ENCODE results near the gene ARMCX5.

Gene ARMCX5

DNA sequence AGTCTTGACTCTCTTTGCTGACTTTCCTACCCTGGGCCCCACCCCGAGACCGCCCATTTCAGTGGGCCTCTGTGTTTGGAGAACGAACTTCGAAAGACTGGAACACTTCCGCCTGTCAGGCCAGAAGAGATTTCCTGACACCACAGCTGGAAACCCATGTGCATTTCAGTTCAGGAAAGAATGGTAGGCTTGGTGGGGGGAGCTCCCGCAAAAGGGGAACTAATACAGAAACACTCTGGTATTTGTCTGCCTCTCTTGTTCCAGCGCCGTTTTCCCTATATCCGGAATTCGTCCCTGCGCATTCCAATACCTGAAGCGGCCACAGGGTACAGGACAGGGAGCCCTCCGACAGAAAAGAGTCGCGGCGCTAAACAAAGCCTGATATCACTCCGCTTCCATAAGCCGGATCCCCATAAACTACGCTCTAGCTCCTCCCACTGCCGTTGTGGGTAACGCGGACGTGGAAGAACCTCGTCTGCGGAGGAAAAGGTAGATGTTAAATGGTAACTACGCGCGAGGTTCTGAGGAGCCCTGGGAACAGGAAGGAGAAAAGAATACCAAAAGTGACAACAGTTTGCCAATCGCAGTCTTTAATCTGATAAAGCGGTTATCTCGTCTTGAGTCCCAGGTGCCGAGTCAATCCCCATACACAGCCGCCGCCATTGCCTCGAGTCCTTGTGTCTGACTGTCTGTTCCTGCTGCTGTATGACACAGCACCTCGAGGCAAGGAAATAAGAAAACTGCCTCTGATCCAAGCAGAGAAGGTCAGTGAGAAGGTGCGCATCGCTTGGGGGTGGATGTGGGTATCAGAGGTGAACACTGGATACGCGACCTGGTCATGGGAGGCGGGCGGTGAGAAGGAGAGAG is at the start of gene ARMCX5:
TSS of gene ARMCX5 (plus strand) at position 432 of the 867 bp plus-strand sequence. CDS start 2,627 bp downstream, outside the sequence.
- H3K27me3 ChIP-seq (ENCODE audit: control insufficient read depth, insufficient read depth, low read length) = peaks cover 3% of the 10 kb centered on the region
- peak within 1 kb of the TSS; percentile 67 for H3K4me3 ChIP-seq (ENCODE audit: low read length)
- H3K27ac ChIP-seq (ENCODE audit: low read depth, low read length) = peak within 1 kb of the TSS; percentile 75
- H3K36me3 ChIP-seq (ENCODE audit: control insufficient read depth, insufficient read depth, low read length) = no peaks in the 10 kb centered on the region
- peak within 1 kb of the TSS; percentile 54 for H3K9ac ChIP-seq (ENCODE audit: low read length)
- no peaks in the 10 kb centered on the region for H3K4me1 ChIP-seq (ENCODE audit: control insufficient read depth, insufficient read depth, low read length)

DNA sequence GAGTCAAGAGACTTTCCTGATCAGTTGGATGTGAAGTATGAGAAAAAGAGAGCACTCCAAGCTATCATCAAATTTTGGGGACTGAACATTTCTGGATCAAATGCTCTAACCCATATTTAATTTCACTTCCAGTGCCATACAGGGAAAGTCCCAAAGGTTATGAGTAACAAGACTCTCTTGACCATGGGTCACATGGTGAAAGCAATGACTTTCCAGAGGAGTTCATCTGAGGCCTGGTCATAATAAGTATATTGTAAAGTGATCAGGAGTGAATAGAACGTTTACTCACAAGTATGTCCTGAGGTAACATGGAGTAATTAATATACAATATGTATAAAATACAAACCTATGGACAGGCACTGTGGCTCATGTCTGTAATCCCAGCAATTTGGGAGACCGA is 40.7 kb upstream of the ARMCX5 start:
- no peaks in the 10 kb centered on the region for H3K4me1 ChIP-seq (ENCODE audit: control insufficient read depth, insufficient read depth, low read length)
- H3K27ac ChIP-seq (ENCODE audit: low read depth, low read length) = no peak overlapping the region
- no peaks in the 10 kb centered on the region for H3K27me3 ChIP-seq (ENCODE audit: control insufficient read depth, insufficient read depth, low read length)
- no peak overlapping the region for H3K4me3 ChIP-seq (ENCODE audit: low read length)
- no peak overlapping the region for H3K9ac ChIP-seq (ENCODE audit: low read length)
- no peaks in the 10 kb centered on the region for H3K36me3 ChIP-seq (ENCODE audit: control insufficient read depth, insufficient read depth, low read length)

DNA sequence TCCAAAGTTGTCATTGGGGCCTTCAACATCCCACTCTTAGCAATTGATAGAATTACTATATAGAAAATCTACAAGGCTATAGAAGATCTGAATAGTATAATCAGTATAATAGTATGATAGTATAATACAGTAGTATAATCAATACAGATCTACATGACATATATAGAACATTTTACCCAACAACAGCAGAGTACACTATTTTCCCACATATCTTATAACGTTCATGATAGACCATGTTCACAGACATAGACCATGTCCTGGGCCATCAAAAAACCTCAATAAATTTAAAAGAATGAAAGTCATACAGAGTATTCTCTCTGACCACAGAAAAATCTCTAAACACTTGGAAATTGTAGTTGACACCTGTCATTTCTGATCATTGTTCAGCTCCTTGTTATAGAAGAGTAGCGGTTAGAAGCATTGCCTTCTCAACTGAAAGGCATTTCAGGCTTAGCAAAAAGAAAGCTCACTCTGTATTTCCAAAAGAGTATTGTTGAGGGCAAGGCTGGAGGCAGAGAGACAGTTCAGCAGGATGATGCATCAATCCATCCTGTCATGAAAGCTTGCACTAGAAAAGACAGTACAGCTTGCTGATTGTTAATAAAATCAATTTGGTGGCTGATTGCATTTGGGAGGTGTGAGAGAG is 38.8 kb upstream of the ARMCX5 start:
- Histone ChIP-seq H3K4me1 (ENCODE audit: control insufficient read depth, insufficient read depth, low read length) (no peaks in the 10 kb centered on the region), H3K36me3 (ENCODE audit: control insufficient read depth, insufficient read depth, low read length) (no peaks in the 10 kb centered on the region), H3K27me3 (ENCODE audit: control insufficient read depth, insufficient read depth, low read length) (no peaks in the 10 kb centered on the region), H3K4me3 (ENCODE audit: low read length) (no peak overlapping the region), H3K27ac (ENCODE audit: low read depth, low read length) (no peak overlapping the region), H3K9ac (ENCODE audit: low read length) (no peak overlapping the region)

DNA sequence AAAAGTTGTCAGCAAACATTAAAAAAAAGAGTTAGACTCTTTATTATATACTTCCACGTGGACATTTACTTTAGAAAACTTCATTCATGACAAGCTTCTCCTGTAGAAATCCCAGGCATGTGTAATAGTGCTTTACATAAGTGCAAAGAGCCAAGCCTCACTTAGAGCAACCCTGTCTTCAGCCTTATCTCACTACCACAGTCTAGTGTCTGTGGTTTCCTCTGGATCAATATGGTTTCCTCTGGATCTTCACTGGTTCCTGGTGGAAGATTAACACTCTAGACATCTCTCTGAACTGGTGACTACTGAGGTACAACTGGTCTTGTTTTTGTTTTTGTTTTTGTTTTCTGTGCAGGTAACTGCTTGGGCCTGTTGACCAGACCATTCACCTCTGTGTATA is 18.4 kb upstream of the ARMCX5 start:
- Histone ChIP-seq H3K27ac (ENCODE audit: low read depth, low read length) (no peak overlapping the region), H3K27me3 (ENCODE audit: control insufficient read depth, insufficient read depth, low read length) (no peaks in the 10 kb centered on the region), H3K36me3 (ENCODE audit: control insufficient read depth, insufficient read depth, low read length) (no peaks in the 10 kb centered on the region), H3K9ac (ENCODE audit: low read length) (no peak overlapping the region), H3K4me3 (ENCODE audit: low read length) (no peak overlapping the region), H3K4me1 (ENCODE audit: control insufficient read depth, insufficient read depth, low read length) (no peaks in the 10 kb centered on the region)

DNA sequence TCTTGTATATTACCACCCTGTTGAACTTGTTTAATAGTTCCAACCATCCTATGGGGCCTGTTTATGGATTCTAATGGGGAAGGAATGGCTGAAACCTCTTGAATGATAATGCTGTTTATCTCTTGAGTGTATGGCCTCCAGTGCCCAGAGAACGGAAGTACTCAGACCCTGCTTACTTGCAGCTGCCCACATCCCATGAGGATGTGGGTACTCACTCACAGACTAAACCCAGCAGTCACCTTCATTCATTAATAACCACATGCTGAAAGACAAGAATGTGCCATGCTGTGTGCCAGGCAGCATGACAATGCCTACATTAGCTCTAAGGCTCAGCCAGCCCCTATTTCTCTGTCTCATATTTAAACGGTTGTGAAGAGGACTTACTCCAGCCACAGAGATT is 5.9 kb upstream of the ARMCX5 start:
- Histone ChIP-seq H3K27me3 (ENCODE audit: control insufficient read depth, insufficient read depth, low read length) (peaks cover 3% of the 10 kb centered on the region), H3K4me3 (ENCODE audit: low read length) (no peak overlapping the region), H3K27ac (ENCODE audit: low read depth, low read length) (no peak overlapping the region), H3K36me3 (ENCODE audit: control insufficient read depth, insufficient read depth, low read length) (no peaks in the 10 kb centered on the region), H3K9ac (ENCODE audit: low read length) (no peak overlapping the region), H3K4me1 (ENCODE audit: control insufficient read depth, insufficient read depth, low read length) (no peaks in the 10 kb centered on the region)

DNA sequence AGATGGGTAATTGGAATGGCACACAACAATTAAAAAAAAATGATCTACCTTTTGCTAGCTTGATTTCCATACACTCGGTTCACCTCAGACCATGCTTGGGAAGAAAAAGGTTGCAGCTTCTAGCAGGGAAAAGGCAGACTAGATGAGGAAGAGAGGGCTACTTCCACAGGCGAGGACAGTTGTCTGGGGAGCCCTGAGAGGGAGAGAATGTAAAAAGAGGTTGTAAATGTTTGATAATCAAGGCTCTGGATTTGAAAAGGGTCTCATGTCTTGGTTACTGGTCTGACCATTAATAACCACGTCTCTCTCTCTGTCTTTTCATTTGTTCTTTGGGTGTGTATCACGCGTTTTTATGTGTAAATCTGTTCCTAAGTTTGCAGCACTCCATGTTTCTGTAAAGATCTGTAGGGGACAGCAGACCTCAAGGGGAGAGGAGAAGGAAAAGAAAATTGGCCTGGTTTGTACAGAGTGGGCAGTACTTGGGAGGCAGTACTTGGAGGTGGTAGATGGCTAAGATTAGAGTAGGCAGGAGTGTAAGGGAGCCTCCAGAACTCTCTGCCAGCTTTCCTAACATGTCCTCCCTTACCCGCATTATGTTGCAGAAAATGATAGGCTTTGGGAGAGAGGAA is 750 bp downstream of the ARMCX5 start:
- H3K4me3 ChIP-seq (ENCODE audit: low read length) = peak overlapping the region; percentile 67
- no peaks in the 10 kb centered on the region for H3K36me3 ChIP-seq (ENCODE audit: control insufficient read depth, insufficient read depth, low read length)
- no peaks in the 10 kb centered on the region for H3K4me1 ChIP-seq (ENCODE audit: control insufficient read depth, insufficient read depth, low read length)
- H3K9ac ChIP-seq (ENCODE audit: low read length) = peak overlapping the region; percentile 3
- peak overlapping the region; percentile 73 for H3K27ac ChIP-seq (ENCODE audit: low read depth, low read length)
- peaks cover 3% of the 10 kb centered on the region for H3K27me3 ChIP-seq (ENCODE audit: control insufficient read depth, insufficient read depth, low read length)

DNA sequence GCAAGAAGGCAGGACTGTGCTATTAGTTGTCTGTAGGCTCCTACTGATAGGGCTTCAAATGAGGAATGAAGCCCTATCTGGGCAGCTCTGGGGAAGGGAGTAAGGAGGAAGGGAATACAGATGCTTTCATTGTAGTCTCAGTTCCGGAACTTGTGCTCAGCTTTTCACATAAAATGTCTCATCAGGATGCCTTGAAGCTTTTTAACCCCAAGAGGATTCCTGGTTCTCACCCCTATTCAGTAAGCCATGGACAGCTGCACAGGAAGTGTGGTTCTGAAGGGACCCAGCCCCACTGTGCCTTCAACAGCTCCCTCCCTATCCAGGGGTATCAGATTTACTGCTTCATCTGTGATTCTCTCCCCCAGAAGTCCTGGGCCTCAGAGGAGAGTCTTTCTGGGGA is 5.0 kb downstream of the ARMCX5 start:
- Histone ChIP-seq H3K9ac (ENCODE audit: low read length) (no peak overlapping the region), H3K36me3 (ENCODE audit: control insufficient read depth, insufficient read depth, low read length) (no peaks in the 10 kb centered on the region), H3K4me1 (ENCODE audit: control insufficient read depth, insufficient read depth, low read length) (no peaks in the 10 kb centered on the region), H3K27me3 (ENCODE audit: control insufficient read depth, insufficient read depth, low read length) (no peaks in the 10 kb centered on the region), H3K27ac (ENCODE audit: low read depth, low read length) (no peak overlapping the region), H3K4me3 (ENCODE audit: low read length) (no peak overlapping the region)

DNA sequence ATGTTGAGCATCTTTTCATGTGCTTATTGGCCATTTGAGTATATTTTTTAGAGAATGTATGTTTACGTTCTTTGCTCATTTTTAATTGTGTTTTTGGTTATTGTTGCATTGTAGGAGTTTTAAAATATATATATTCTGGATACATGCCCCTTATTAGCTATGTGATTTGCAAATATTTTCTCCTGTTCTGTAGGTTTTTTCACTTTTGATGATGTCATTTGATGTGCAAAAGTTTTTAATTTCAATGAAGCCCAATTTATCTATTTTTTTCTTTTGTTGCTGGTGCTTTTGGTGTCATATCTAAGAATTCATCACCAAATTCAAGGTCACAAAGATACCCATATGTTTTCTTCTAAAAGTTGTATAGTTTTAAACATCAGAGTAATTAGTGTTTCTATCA is 6.8 kb downstream of the ARMCX5 start:
- no peaks in the 10 kb centered on the region for H3K4me1 ChIP-seq (ENCODE audit: control insufficient read depth, insufficient read depth, low read length)
- no peak overlapping the region for H3K27ac ChIP-seq (ENCODE audit: low read depth, low read length)
- H3K9ac ChIP-seq (ENCODE audit: low read length) = no peak overlapping the region
- no peaks in the 10 kb centered on the region for H3K27me3 ChIP-seq (ENCODE audit: control insufficient read depth, insufficient read depth, low read length)
- no peaks in the 10 kb centered on the region for H3K36me3 ChIP-seq (ENCODE audit: control insufficient read depth, insufficient read depth, low read length)
- H3K4me3 ChIP-seq (ENCODE audit: low read length) = no peak overlapping the region

DNA sequence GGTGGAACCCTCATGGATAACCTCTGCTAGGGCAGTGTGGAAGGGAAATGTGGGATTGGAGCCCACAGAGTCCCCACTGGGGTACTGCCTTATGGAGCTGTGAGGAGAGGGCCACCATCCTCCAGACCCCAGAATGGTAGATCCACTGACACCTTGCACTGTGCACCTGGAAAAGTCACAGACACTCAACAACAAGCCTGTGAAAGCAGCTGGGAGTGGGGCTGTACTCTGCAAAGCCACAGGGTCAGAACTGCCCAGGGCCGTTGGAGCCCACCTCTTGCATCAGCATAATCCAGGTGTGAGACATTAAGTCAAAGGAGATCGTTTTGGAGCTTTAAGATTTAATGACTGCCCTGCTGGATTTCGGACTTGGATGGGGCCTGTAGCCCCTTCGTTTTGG is 11.6 kb downstream of the ARMCX5 start:
- Histone ChIP-seq H3K4me3 (ENCODE audit: low read length) (no peak overlapping the region), H3K9ac (ENCODE audit: low read length) (no peak overlapping the region), H3K27ac (ENCODE audit: low read depth, low read length) (no peak overlapping the region), H3K36me3 (ENCODE audit: control insufficient read depth, insufficient read depth, low read length) (no peaks in the 10 kb centered on the region), H3K4me1 (ENCODE audit: control insufficient read depth, insufficient read depth, low read length) (no peaks in the 10 kb centered on the region), H3K27me3 (ENCODE audit: control insufficient read depth, insufficient read depth, low read length) (no peaks in the 10 kb centered on the region)

DNA sequence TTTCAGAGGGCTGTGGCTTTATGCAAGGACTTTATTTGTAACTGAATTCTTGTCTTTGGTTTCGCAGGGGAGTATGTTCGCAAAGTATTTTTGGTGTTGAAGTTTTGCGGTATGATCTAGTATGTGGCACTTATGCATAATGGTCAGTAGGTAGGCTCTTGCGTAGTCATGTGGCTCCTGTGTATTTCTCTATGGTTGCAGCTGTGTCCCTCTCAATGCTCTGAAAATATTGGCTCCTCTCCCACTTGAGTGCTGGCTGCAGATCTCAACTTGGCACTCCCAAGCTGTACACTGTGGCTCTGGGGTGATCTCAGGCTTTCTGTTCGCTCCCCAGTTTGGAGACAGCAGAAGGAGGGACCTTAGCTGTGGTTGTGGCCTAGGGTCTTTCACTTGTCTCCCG is 24.8 kb downstream of the ARMCX5 start:
- Histone ChIP-seq H3K9ac (ENCODE audit: low read length) (no peak overlapping the region), H3K36me3 (ENCODE audit: control insufficient read depth, insufficient read depth, low read length) (no peaks in the 10 kb centered on the region), H3K4me3 (ENCODE audit: low read length) (no peak overlapping the region), H3K27ac (ENCODE audit: low read depth, low read length) (no peak overlapping the region), H3K27me3 (ENCODE audit: control insufficient read depth, insufficient read depth, low read length) (no peaks in the 10 kb centered on the region), H3K4me1 (ENCODE audit: control insufficient read depth, insufficient read depth, low read length) (peaks cover 2% of the 10 kb centered on the region)

DNA sequence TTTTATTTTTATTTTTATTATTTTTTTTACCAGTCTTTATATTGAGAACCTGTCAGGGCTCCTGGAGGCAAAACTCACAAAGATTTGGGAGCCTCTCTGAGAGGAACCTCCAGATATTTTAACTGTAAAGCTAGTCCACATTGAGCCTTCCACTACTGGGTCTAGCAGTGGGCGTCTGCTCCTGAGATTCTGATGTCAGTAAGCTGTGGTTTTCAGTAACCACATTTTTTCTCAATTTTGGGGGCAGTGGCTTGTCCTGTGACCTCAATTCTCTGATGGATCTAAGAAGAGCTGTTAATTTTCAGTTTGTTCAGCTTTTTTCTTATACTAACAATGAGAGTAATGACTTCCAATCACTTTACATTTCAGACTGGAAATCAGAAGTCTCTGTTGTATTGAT is 28.3 kb downstream of the ARMCX5 start:
- Histone ChIP-seq H3K9ac (ENCODE audit: low read length) (no peak overlapping the region), H3K27ac (ENCODE audit: low read depth, low read length) (no peak overlapping the region), H3K36me3 (ENCODE audit: control insufficient read depth, insufficient read depth, low read length) (no peaks in the 10 kb centered on the region), H3K4me1 (ENCODE audit: control insufficient read depth, insufficient read depth, low read length) (peaks cover 2% of the 10 kb centered on the region), H3K4me3 (ENCODE audit: low read length) (no peak overlapping the region), H3K27me3 (ENCODE audit: control insufficient read depth, insufficient read depth, low read length) (no peaks in the 10 kb centered on the region)

DNA sequence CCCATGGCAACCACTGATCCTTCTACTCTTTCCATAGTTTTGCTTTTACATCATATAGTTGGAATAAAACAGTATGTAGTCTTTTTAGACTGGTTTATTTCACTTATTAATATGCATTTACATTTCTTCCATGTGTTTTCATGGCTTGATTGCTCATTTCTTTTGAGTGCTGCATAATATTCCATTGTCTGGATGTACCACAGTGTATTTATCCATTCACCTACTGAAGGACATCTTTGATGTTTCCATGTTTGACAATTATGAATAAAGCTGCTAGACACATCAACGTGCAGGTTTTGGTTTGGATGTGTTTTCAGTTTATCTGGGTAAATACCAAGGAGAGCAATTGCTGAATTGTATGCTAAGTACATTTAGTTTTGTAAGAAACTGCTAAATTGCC is 38.2 kb downstream of the ARMCX5 start:
- no peaks in the 10 kb centered on the region for H3K36me3 ChIP-seq (ENCODE audit: control insufficient read depth, insufficient read depth, low read length)
- no peak overlapping the region for H3K27ac ChIP-seq (ENCODE audit: low read depth, low read length)
- no peaks in the 10 kb centered on the region for H3K4me1 ChIP-seq (ENCODE audit: control insufficient read depth, insufficient read depth, low read length)
- H3K4me3 ChIP-seq (ENCODE audit: low read length) = no peak overlapping the region
- H3K9ac ChIP-seq (ENCODE audit: low read length) = no peak overlapping the region
- no peaks in the 10 kb centered on the region for H3K27me3 ChIP-seq (ENCODE audit: control insufficient read depth, insufficient read depth, low read length)

All from rectal smooth muscle tissue (tissue), 1 donor.